H1 (cell line): ENCODE data around the gene PRIMPOL. TPM values are rescaled to one million over a fixed set of nuclear protein-coding genes. Genes with fewer than 3 reads are reported as not detected.

ENCODE experiments used
- CHD7 ChIP-seq: fragments of 300-600 bp; sonication (generic); IDR thresholded peaks from 2 replicates; pipeline ENCODE4 v1.7.1; 2012; ENCODE audit warnings: low read length, moderate library complexity, mild to moderate bottlenecking, inconsistent platforms; ENCODE audit not compliant: insufficient replicate concordance
- TCF12 ChIP-seq: IDR thresholded peaks from 2 replicates; pipeline ENCODE4 v1.6.1; 2011; ENCODE audit warnings: low read depth, mild to moderate bottlenecking, low read length
- polyA plus RNA-seq, 7 experiments: library from polyadenylated mRNA; depleted of rRNA in 3 of 7; stranded (reverse) in 5 of 7; unstranded in 2 of 7; fragments of >200 nt in 5 of 7; fragments of 200-250 nt in 2 of 7; gene quantifications; 1 replicate in 5 of 7; 2 replicates in 1 of 7; 4 replicates in 1 of 7; pipeline versions ENCODE4 v1.2.1 to v1.2.3, GENCODE V29; 2011 to 2013; ENCODE audit warnings: missing spikeins in 2 of 7, mixed read lengths in 2 of 7
- total RNA-seq: library from RNA; stranded (reverse); fragmentation: NEBNext Ultra II Directional; extraction: Animal tissue kit (Norgen Biotek cat#: 25700); gene quantifications from 2 replicates; pipeline ENCODE4 v1.2.1, GENCODE V29; 2021

PRIMPOL gene
- total and polyA plus RNA-seq, 2 of the 8 experiments (the other 6 are each of a cell fraction or from before 2014, with no cell fraction given), result 4.4 to 6.7 TPM

GRCh38 chr4:184653650-184654049 is 4.1 kb downstream of the PRIMPOL start (continued):
- TF ChIP-seq CHD7 (no peak), TCF12 (no peak)
